H9 (cell line): Measurements from ENCODE around the gene EPS8L3. TPM values are rescaled to one million over a fixed set of nuclear protein-coding genes. Genes with fewer than 3 reads are reported as not detected.

Experiments used
- DNase-seq: peaks from one replicate; pipeline ENCODE4 v3.0.0-alpha.2; 2017
- H2AFZ ChIP-seq: one replicate; pipeline ENCODE4 v1.6.1; 2013; ENCODE audit warnings: mild to moderate bottlenecking, low read length, control low read depth, moderate library complexity
- H2AK5ac ChIP-seq: 2 replicates; pipeline ENCODE4 v1.6.1; 2013; ENCODE audit warnings: low read length, control low read depth, mixed read lengths; ENCODE audit not compliant: insufficient read length
- H2BK120ac ChIP-seq: one replicate; pipeline ENCODE4 v1.6.1; 2013; ENCODE audit warnings: low read depth, mild to moderate bottlenecking, low read length, control low read depth, inconsistent platforms; ENCODE audit not compliant: poor library complexity, severe bottlenecking
- H2BK12ac ChIP-seq: 2 replicates; pipeline ENCODE4 v1.6.1; 2013; ENCODE audit warnings: low read length, control low read depth, mixed read lengths, low read depth; ENCODE audit not compliant: insufficient read length
- H2BK15ac ChIP-seq: 2 replicates; pipeline ENCODE4 v1.6.1; 2013; ENCODE audit warnings: low read depth, low read length, control low read depth
- H2BK20ac ChIP-seq: one replicate; pipeline ENCODE4 v1.6.1; 2013; ENCODE audit warnings: low read depth, mild to moderate bottlenecking, low read length, control low read depth, inconsistent platforms; ENCODE audit not compliant: poor library complexity, severe bottlenecking
- H2BK5ac ChIP-seq: 2 replicates; pipeline ENCODE4 v1.6.1; 2013; ENCODE audit warnings: low read length, control low read depth, mixed read lengths; ENCODE audit not compliant: insufficient read length
- H3K14ac ChIP-seq: 2 replicates; pipeline ENCODE4 v1.6.1; 2013; ENCODE audit warnings: low read length, control low read depth; ENCODE audit not compliant: insufficient read depth
- H3K18ac ChIP-seq: 2 replicates; pipeline ENCODE4 v1.6.1; 2013; ENCODE audit warnings: low read depth, mild to moderate bottlenecking, mixed read lengths, low read length, control low read depth; ENCODE audit not compliant: insufficient read length
- H3K23ac ChIP-seq: 2 replicates; pipeline ENCODE4 v1.6.1; 2013; ENCODE audit warnings: low read length, control low read depth, mixed read lengths, low read depth; ENCODE audit not compliant: insufficient read length
- H3K23me2 ChIP-seq: 2 replicates; pipeline ENCODE4 v1.6.1; 2013; ENCODE audit warnings: low read depth, mild to moderate bottlenecking, mixed read lengths, low read length, control low read depth; ENCODE audit not compliant: insufficient read length, poor library complexity, severe bottlenecking
- H3K27ac ChIP-seq: 2 replicates; pipeline ENCODE4 v1.5.1; 2013; ENCODE audit warnings: low read length, control low read depth, mixed read lengths, low read depth; ENCODE audit not compliant: insufficient read length
- H3K27me3 ChIP-seq: 2 replicates; pipeline ENCODE4 v1.6.1; 2013; ENCODE audit warnings: low read length, control low read depth, inconsistent platforms; ENCODE audit not compliant: insufficient read depth
- H3K4ac ChIP-seq: 2 replicates; pipeline ENCODE4 v1.6.1; 2013; ENCODE audit warnings: low read depth, mild to moderate bottlenecking, control low read depth, inconsistent platforms, low read length, moderate library complexity
- H3K4me1 ChIP-seq: 2 replicates; pipeline ENCODE4 v1.6.1; 2013; ENCODE audit warnings: low read length, control low read depth, inconsistent platforms; ENCODE audit not compliant: insufficient read depth
- H3K4me2 ChIP-seq: 2 replicates; pipeline ENCODE4 v1.6.1; 2013; ENCODE audit warnings: low read length, control low read depth, mixed read lengths; ENCODE audit not compliant: insufficient read length, insufficient read depth
- H3K56ac ChIP-seq: 2 replicates; pipeline ENCODE4 v1.6.1; 2013; ENCODE audit warnings: low read depth, mild to moderate bottlenecking, mixed read lengths, low read length, control low read depth; ENCODE audit not compliant: insufficient read length
- H3K79me1 ChIP-seq: 2 replicates; pipeline ENCODE4 v1.6.1; 2013; ENCODE audit warnings: low read depth, mild to moderate bottlenecking, moderate library complexity, low read length, control low read depth, inconsistent platforms; ENCODE audit not compliant: insufficient read depth, poor library complexity, severe bottlenecking
- H3K79me2 ChIP-seq: 2 replicates; pipeline ENCODE4 v1.6.1; 2013; ENCODE audit warnings: low read length, control low read depth, inconsistent platforms; ENCODE audit not compliant: insufficient read depth
- H3K9ac ChIP-seq: 2 replicates; pipeline ENCODE4 v1.6.1; 2013; ENCODE audit warnings: low read length, control low read depth, mixed read lengths; ENCODE audit not compliant: insufficient read length; ENCODE audit errors: extremely low read depth
- H3K9me3 ChIP-seq: one replicate; pipeline ENCODE4 v1.6.1; 2013; ENCODE audit warnings: low read depth, low read length, inconsistent platforms; ENCODE audit not compliant: control insufficient read depth
- H3T11ph ChIP-seq: one replicate; pipeline ENCODE4 v1.6.1; 2013; ENCODE audit warnings: mild to moderate bottlenecking, low read length, control low read depth, inconsistent platforms
- H4K20me1 ChIP-seq: one replicate; pipeline ENCODE4 v1.6.1; 2013; ENCODE audit not compliant: control insufficient read depth, insufficient read length, insufficient read depth
- H4K5ac ChIP-seq: 2 replicates; pipeline ENCODE4 v1.6.1; 2013; ENCODE audit warnings: low read depth, mild to moderate bottlenecking, mixed read lengths, low read length, control low read depth; ENCODE audit not compliant: insufficient read length
- H4K8ac ChIP-seq: replicated peaks from 2 replicates; pipeline ENCODE4 v1.6.1; 2013; ENCODE audit warnings: low read length, control low read depth, mixed read lengths, low read depth; ENCODE audit not compliant: insufficient read length
- H4K91ac ChIP-seq: 2 replicates; pipeline ENCODE4 v1.6.1; 2013; ENCODE audit warnings: low read depth, mild to moderate bottlenecking, moderate library complexity, mixed read lengths, low read length, control low read depth; ENCODE audit not compliant: insufficient read length
- H3K27ac Mint-ChIP-seq, 3 experiments: 2 replicates in 2 of 3; 3 replicates in 1 of 3; pipeline ENCODE4 v1.8.0; 2020 to 2021; ENCODE audit warnings: mixed read lengths in 3 of 3, mild to moderate bottlenecking in 1 of 3, moderate library complexity in 1 of 3
- H3K27me3 Mint-ChIP-seq: 2 replicates; pipeline ENCODE4 v1.8.0; 2021; ENCODE audit warnings: low read depth, mild to moderate bottlenecking, moderate library complexity, mixed read lengths
- H3K36me3 Mint-ChIP-seq, 3 experiments: 2 replicates in 2 of 3; 3 replicates in 1 of 3; pipeline ENCODE4 v1.8.0; 2020 to 2021; ENCODE audit warnings: low read depth in 3 of 3, mixed read lengths in 3 of 3; ENCODE audit not compliant: insufficient read depth in 1 of 3
- H3K4me1 Mint-ChIP-seq, 2 experiments: 2 replicates each; pipeline ENCODE4 v1.8.0; 2020; ENCODE audit warnings: mixed read lengths in 2 of 2
- H3K4me3 Mint-ChIP-seq, 2 experiments: 2 replicates in 1 of 2; 3 replicates in 1 of 2; pipeline ENCODE4 v1.8.0; 2020 to 2021; ENCODE audit warnings: mild to moderate bottlenecking in 2 of 2, mixed read lengths in 2 of 2, moderate library complexity in 1 of 2
- H3K9me3 Mint-ChIP-seq, 2 experiments: 2 replicates in 1 of 2; 3 replicates in 1 of 2; pipeline ENCODE4 v1.8.0; 2020; ENCODE audit warnings: mild to moderate bottlenecking in 2 of 2, mixed read lengths in 2 of 2, moderate library complexity in 1 of 2
- WGBS: extraction: QIAGEN DNeasy Blood & Tissue Kit; methylation state at CpG from one replicate; pipeline ENCODE4 v1.1.7; 2013; ENCODE audit warnings: missing lambda C conversion rate, low lambda C conversion rate, mixed read lengths; ENCODE audit not compliant: insufficient read length; ENCODE audit errors: extremely low coverage; 5-methylcytosine and 5-hydroxymethylcytosine counted together
- total RNA-seq: library from RNA; stranded (reverse); gene quantifications from 2 replicates; pipeline ENCODE4 v1.2.1, GENCODE V29; 2021
- TF ChIP-seq, protein P1 (sequence below): fragments of 200-600 bp; sonication (generic); conservative IDR thresholded peaks from 3 replicates; pipeline ENCODE4 v1.8.0; 2021; ENCODE audit warnings: antibody characterized with exemption, mild to moderate bottlenecking

EPS8L3 gene
- total RNA-seq, 1 experiment from 2014 or later, result not detected

- Histone ChIP-seq H3K4ac (no peak overlapping the region), H3K9me3 (no peaks in the 10 kb centered on the region), H2BK20ac (no peak overlapping the region), H4K91ac (no peak overlapping the region), H3K4me2 (no peak overlapping the region), H3K23ac (no peak overlapping the region), H2BK5ac (no peak overlapping the region), H2BK12ac (no peak overlapping the region), H3K27ac (no peak overlapping the region), H3K79me1 (no peaks in the 10 kb centered on the region), H3T11ph (no peak overlapping the region), H2AK5ac (no peak overlapping the region), H4K20me1 (no peaks in the 10 kb centered on the region), H3K23me2 (no peaks in the 10 kb centered on the region), H2BK120ac (no peak overlapping the region), H3K79me2 (no peaks in the 10 kb centered on the region), H4K5ac (no peak overlapping the region), H4K8ac (no peak overlapping the region), H3K4me1 (0 out of 2 replicates have a peak, but pooled peaks cover 2% of the 10 kb centered on the region), H3K56ac (no peak overlapping the region), H2BK15ac (no peak overlapping the region), H2AFZ (no peak overlapping the region), H3K18ac (no peak overlapping the region), H3K14ac (no peak overlapping the region; the same call in 1 of the 2 replicates), H3K27me3 (no peaks in the 10 kb centered on the region), H3K9ac (no peak overlapping the region)
- peaks cover 2 to 5% of the 10 kb centered on the region in 2 experiments; a peak in 3 of 5 replicates for H3K9me3 Mint-ChIP-seq
- H3K36me3 Mint-ChIP-seq, result peaks cover 0 to 6% (median 0%) of the 10 kb centered on the region in 3 experiments; a peak in 4 of 7 replicates
- no CpG with 5 or more reads among the region's 4 CpGs for WGBS
- no peak for DNase-seq
- peaks cover 2% of the 10 kb centered on the region; the same call in 1 of the 2 replicates for H3K27me3 Mint-ChIP-seq
- 0 out of 7 replicates have a peak overlapping the region, but pooled peaks of 1 of the 3 experiments have one; percentile 53 for H3K27ac Mint-ChIP-seq
- peaks cover 26 to 34% of the 10 kb centered on the region in 2 experiments for H3K4me1 Mint-ChIP-seq
- H3K4me3 Mint-ChIP-seq, result no peak overlapping the region
- TF ChIP-seq, protein P1, sequence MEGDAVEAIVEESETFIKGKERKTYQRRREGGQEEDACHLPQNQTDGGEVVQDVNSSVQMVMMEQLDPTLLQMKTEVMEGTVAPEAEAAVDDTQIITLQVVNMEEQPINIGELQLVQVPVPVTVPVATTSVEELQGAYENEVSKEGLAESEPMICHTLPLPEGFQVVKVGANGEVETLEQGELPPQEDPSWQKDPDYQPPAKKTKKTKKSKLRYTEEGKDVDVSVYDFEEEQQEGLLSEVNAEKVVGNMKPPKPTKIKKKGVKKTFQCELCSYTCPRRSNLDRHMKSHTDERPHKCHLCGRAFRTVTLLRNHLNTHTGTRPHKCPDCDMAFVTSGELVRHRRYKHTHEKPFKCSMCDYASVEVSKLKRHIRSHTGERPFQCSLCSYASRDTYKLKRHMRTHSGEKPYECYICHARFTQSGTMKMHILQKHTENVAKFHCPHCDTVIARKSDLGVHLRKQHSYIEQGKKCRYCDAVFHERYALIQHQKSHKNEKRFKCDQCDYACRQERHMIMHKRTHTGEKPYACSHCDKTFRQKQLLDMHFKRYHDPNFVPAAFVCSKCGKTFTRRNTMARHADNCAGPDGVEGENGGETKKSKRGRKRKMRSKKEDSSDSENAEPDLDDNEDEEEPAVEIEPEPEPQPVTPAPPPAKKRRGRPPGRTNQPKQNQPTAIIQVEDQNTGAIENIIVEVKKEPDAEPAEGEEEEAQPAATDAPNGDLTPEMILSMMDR, result no peak
Observed at GRCh38 chr1:109785446-109786111, 21.9 kb upstream of the EPS8L3 start.
